GM21529 (cell line): ENCODE results near the gene TUBB2B.
A peak's percentile ranks its signal among the peaks of the same experiment; 100 is the strongest.
"Not testable (repeated sequence)": the region's sequence is repeated elsewhere in the genome, so short reads cannot be mapped to it uniquely, and the experiment has no call there.

ENCODE experiments used
- ATAC-seq: cut with Tn5 transposase; IDR thresholded peaks from one replicate; pipeline ENCODE4 v1.9.1; 2021; ENCODE audit not compliant: unreplicated experiment

The TUBB2B gene

DNA sequence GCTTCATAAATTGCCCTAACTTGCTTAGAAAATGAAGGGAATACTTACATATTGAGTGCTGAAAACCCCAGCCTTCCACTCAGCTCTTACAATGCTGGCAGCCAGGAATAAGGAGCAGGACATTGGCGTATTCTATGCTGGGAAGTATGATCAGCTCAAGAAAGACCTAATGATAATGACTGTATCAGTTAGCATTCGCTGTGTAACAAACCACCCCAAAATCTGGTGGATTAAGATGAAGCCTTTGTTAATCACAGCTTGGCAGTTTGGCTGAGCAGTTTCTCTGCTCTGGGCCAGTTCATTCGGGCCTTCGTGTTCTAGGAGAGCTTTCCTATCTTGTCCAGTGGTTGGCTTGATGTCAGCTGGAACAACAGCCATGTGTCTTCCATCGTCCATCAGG, 36.7 kb downstream of the TUBB2B start:
- ATAC-seq = no peak

DNA sequence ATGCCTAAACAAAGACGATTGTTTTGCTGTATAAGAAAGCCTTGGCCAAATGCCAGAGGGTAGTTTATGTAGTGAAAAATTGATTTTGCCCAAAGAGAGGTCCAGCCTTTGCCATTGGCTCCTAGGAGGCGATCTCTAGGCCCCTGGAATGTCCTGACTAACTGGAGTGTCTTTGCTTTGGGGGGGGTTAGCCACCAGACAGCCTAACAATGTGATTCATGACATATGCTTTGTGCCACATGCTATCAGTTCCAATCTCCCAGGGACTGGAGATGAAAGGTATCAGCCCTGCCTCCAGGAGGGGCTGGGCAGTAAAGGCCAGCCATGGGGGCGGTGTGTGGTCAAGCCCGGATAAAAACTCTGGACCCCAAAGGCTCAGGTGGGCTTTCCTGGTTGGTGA, 37.4 kb downstream of the TUBB2B start:
- ATAC-seq = no peak

DNA sequence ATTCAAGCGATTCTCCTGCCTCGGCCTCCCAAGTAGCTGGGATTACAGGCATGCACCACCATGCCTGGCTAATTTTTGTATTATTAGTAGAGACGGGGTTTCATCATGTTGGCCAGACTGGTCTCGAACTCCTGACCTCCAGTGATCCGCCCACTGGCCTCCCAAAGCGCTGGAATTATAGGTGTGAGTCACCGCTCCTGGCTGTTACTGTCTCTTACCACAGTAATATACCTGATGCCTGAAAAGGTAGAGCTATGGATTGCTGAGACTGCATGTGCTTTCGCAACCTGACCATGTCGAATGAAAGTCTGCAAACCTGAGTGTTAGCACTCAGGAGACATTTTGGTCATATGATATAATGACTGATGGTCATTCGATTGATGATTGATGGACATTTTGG, 38.3 kb downstream of the TUBB2B start:
- ATAC-seq = not testable (repeated sequence)

DNA sequence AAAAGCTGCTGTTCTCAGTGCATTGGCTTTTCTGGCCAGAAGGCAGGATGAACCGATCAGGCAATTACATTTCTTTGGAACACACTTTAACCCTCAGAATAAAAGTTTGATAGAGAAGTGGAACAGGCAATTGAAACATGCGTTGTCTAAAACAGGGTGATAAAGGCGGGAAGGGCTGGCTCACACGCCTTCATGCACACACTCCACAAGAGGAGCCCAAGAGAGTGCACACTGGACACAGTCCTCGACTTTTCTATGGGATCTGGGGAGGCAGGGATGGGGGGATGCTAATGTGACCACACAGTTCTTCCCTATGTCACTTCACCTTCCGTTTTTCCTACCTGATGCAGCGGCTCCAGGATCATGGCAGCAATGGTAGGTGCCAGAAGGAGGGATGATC, 39.2 kb downstream of the TUBB2B start:
- ATAC-seq = no peak

DNA sequence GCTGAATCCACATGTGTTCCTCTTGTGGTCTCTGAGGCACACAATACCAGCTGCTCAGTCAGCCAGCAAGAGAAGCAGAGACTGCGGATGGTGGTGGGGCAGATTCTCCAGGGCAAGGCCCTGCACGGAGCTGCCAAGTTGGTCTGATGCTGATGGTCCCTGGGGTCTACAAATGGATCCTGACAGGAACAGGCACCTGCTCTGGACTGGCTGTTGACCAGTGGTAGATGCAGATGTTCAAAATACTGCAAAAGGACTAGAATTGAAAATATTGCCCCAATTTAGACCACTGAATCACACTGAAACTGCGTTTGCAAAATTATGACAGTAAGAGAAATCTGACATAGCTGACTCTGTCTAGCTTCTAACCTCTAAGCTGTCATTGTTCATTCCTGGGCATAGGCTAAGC, 40.5 kb downstream of the TUBB2B start:
- peak; percentile 60 for ATAC-seq

DNA sequence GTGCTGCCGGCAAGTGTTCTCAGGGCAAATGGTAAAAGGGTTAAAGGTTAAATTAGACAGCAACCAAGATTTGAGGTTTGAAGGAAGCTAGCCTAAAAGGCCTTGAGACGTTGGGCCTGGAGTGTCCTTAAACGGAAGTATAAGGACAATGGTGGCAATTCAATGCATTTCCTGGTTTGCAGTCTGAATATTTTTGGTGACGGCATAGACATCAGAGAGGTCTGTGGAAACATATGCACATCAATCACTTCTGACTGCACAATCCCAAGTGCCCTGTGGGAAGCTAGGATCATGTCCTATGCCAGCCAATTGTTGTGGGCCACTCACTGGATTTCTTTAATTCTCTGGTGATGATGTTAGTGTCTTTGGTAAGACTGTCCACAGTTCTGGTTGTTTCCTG, 44.4 kb downstream of the TUBB2B start:
- ATAC-seq = no peak

DNA sequence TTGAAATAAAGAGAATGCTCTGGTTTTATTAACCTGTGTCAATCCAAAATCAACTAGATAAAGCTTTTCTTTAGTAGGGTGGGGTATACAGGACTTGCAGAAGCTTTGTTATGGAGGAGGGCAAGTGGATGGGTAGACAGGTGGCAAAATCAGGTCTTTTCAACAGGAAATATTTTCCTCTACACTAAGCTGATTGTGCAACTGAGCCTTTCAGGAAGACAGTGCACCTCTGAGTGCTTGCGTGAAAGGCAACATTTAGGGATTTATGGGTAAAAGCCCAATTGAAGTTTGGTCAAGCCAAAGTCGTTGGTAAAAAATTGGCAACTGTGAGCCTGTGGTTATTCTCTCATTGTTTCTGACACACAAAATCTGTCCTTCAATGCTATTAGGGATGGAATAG, 46.3 kb downstream of the TUBB2B start:
- no peak for ATAC-seq

DNA sequence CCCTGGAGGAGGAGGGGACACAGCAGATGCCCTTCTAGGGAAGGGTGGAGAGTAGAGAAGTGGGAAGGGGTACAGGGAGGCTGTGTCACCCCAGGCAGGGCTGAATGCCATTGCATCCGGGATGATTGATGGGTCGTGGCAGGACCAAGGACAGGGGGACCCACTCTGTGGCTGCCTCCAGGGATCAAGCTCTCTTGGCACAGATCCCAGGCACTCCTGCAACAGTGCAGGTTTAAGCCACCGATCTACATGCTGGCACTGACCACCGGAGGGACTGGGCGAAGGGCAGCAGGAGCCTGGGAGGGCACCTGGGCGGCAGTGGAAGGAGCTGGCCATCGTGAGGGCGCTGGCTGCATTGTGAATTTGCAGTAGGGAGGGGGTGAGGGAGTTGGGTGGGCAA, 47.5 kb downstream of the TUBB2B start:
- ATAC-seq = not testable (repeated sequence)

DNA sequence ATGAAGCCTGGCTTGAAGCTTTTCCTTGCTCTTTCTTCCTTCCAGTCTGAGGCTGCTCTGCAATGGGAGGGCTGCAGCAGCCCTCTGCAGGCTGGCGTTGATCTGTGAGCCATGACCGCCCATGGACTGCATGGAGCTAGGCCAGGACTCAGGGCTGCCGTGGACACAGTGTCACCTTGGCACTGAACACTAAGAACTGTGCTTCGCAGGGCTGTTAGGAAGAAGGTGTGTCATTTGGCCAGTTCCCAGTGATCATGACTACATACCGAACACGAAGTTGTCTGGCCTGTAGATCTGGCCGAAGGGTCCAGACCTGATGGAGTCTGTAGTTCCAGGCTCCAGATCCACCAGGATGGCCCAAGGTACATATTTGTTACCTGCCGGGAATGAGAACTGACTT, 48.8 kb downstream of the TUBB2B start:
- ATAC-seq = not testable (repeated sequence)

DNA sequence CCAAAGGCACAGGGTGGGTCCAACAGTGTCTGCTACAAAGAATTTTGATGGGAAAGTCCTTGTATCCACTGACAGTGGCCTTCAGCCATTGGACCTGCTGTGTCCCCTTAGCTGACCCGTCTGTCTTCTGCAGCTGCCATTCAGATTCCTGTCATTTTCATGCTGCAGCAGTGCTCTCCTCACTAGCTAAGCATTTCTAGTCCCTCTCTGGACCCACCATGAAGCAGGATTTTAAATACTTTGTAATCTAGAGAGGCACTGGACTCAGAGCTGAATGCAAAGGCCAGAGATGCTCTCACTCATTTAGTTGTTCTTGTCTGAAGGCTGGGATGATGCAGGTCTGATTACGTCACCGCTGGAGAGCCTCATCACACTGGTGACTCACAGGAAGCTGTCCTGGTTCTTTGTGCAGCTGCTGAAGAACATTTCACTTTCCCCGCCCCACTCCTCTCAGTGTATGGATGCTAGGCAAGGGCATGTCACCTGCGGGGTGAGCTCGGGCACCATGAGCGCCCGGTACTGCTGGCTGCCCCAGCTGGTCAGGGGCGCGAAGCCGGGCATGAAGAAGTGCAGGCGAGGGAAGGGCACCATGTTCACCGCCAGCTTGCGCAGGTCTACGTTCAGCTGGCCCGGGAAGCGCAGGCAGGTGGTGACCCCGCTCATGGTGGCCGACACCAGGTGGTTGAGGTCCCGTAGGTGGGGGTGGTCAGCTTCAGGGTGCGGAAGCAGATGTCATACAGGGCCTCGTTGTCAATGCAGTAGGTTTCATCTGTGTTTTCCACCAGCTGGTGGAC, 50.7 kb downstream of the TUBB2B start:
- no peak for ATAC-seq

DNA sequence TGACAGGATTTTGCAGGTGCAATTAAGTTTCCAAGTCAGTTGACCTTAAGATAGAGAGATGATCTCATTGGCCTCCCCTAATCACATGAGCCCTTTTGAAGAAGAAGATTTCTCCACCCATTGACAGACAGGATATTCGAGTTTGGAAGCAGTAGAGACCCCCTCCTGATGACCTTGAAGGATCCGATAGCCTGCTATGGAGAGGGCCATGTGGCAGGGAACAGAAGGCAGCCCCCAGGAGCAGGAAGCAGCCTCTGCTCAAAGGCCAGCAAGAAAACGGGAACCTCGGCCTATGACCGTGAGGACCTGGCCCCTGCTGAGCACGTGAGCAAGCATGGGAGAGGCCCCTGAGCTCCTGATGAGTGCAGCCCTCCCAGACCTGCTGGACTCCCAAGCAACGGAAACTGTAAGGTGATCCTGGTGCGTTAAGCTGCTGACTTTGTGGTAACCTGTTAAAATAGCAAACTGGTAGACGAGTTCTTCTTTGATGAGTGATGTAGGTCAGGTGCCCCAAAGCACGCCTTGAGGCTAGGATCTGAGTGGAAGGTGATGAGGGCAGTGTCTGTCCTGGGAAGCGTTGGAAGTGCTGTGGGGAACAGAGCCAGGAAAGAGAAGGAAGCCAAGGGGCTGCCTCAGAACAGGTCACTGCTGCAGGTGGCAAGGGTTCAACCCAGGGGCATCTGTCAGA, 51.6 kb downstream of the TUBB2B start:
- no peak for ATAC-seq
